ENCODE measurements around the gene PDE8A.
A peak's percentile ranks its signal among the peaks of the same experiment; 100 is the strongest.

Gene PDE8A

GRCh38 chr15:85125056-85125661 lies 143.5 kb downstream of the PDE8A start:
- peak; percentile 55 for DNase-seq (ENCODE audit: low spot score)

DNA sequence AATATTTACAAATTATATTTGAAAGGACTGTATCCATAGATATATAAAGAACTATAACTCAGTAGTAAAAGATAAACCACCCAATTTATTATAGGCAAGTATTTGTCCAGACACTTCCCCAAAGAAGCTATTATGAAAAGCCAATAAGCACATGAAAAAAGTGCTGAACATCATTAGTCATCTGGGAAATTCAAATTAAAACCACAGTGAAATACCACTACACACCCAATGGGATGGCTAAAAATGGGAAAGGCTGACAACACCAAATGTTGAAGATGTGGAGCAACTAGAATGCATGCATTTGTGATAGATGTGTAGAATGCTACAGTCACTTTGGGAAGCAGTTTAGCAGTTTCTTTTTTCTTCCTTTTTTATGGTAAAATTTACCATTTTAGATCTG lies 147.0 kb downstream of the PDE8A start:
- no peak for DNase-seq (ENCODE audit: low spot score)

DNA sequence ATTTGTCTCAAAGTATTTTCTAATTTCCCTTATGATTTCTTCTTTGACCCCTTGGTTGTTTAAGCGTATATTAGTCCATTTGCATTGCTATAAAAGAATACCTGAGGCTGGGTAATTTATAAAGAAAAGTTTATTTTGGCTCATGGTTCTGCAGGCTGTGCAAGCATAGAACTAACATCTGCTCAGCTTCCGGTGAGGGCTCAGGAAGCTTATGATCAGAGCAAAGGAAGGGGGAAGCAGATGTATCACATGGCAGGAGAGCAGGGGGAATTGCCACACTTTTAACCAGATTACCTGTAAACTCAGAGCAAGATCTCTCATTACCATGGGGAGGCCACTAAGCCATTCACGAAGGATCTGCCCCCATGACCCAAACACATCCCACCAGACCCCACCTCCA lies 148.2 kb downstream of the PDE8A start:
- DNase-seq (ENCODE audit: low spot score): no peak

DNA sequence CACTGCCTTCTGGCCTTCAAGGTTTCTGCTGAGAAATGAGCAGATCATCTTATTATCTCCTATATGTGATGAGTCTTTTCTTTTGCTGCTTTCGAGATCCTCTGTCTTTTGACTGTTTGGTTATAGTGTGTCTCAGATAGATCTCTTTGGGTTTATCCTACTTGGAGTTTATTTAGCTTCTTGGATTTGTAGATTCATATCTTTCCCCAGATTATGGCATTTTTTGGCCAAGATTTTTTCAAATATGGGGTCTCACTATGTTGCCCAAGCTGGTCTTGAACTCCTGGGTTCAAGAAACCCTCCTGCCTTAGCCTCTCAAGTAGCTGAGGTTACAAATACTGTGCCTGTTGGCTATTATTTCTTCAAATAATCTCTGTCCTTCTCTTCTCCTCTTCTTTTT lies 150.3 kb downstream of the PDE8A start:
- no peak for DNase-seq (ENCODE audit: low spot score)

- no peak for DNase-seq (ENCODE audit: low spot score)
Observed at GRCh38 chr15:85133709-85134108, 152.1 kb downstream of the PDE8A start.

- DNase-seq (ENCODE audit: low spot score): no peak
Observed at GRCh38 chr15:85137489-85138168, 156.0 kb downstream of the PDE8A start.

- no peak for DNase-seq (ENCODE audit: low spot score)
Observed at GRCh38 chr15:85139391-85139790, 157.7 kb downstream of the PDE8A start.

DNA sequence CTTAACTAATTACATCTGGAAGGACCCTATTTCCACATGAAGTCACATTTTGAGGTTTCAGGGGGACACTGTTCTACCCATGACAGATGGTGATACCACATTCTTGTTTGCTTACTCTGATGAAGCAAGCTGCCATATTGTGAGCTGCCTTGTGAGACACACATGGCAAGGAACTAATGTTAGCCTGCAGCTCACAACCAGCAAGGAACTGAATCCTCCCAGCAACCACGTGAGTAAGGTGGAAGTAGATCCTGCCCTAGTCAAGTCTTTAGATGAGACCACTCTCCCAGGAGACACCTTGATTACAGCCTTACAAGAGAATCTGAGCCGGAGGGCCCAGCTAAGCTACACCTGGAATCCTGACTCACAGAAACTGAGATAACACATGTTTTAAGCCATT lies 160.1 kb downstream of the PDE8A start:
- DNase-seq (ENCODE audit: low spot score): no peak

GRCh38 chr15:85142312-85142711 lies 160.7 kb downstream of the PDE8A start:
- no peak for DNase-seq (ENCODE audit: low spot score)

GRCh38 chr15:85149465-85150129 lies 167.9 kb downstream of the PDE8A start:
- no peak for DNase-seq (ENCODE audit: low spot score)

GRCh38 chr15:85150130-85150480 lies 168.4 kb downstream of the PDE8A start:
- DNase-seq (ENCODE audit: low spot score): no peak

- DNase-seq (ENCODE audit: low spot score): no peak
Observed at GRCh38 chr15:85151145-85151544, 169.5 kb downstream of the PDE8A start.

DNA sequence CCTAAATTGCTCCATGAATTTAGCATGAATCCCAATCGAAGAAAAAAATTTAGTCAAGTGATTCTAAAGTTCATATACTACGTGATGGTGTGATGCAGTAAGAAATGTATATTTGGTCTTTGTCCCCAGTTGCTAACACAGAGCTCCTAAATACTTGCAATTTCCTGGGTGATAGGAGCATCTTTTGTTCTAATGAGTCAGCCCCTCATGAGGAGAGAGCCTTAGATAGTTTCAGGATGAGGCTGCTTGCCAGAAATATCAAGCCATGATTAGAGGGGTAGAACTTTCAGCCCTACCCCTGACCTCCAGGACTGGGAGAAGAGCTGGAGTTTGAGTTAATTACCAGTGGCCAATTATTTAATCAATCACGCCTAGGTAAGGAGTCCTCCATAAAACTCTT lies 170.2 kb downstream of the PDE8A start:
- DNase-seq (ENCODE audit: low spot score): no peak

DNA sequence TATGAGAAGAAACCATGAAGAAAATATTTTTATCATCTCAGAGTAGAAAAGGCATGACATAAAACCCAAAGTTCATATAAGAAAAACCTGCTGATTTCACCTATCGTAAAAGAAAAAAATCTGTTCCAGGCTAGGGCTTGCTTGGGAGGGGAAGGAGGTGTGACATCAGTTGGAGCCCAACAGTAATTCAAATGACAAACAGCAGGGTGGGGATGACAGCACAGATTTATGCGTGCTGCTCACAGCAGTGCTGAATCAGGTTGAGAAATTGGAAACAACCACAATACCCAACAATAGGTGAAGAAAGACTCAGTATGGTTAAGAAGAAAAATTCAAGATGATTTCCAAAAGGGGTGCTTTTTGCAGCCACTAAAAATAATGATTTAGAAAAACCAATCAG lies 172.4 kb downstream of the PDE8A start:
- DNase-seq (ENCODE audit: low spot score): no peak

GRCh38 chr15:85155360-85155759 lies 173.7 kb downstream of the PDE8A start:
- DNase-seq (ENCODE audit: low spot score): no peak

DNA sequence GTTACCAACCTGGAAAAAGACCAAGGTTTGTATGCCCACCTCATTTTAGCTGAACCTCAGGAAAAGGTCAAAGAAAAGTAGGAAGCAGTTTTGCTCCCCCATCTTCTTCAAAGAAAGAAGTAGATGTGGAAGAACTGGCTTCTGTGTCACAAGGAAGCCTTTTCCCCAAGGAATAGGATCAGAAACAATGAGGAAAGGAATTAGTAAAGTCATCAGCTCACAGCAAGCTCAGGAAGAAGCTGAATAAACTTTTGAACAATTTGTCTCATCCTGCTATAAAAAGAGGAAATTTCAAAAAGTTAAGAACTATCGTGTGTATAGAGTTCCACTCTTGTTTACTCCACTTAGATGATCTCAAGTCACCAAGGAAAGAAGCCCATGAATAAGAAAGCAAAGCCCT lies 174.2 kb downstream of the PDE8A start:
- DNase-seq (ENCODE audit: low spot score): no peak

- DNase-seq (ENCODE audit: low spot score): no peak
Observed at GRCh38 chr15:85157344-85157743, 175.7 kb downstream of the PDE8A start.

DNA sequence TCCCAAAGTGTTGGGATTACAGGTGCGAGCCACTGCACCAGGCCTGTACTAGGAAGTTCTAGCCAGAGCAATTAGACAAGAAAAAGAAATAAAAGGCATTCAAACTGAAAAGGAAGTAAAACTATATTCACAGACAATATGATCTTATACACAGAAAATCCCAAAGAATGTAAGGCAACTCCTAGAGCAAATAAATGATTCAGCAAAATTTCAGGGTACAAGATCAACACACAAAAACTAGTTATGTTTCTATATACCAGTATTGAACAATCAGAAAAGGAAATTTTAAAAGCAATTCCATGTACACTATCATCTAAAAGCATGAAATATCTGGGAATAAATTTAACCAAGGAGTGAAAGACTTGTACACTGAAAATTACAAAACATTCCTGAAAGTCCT lies 180.6 kb downstream of the PDE8A start:
- no peak for DNase-seq (ENCODE audit: low spot score)

GRCh38 chr15:85164841-85165466 lies 183.3 kb downstream of the PDE8A start:
- no peak for DNase-seq (ENCODE audit: low spot score)

GRCh38 chr15:85167568-85167967 lies 185.9 kb downstream of the PDE8A start:
- DNase-seq (ENCODE audit: low spot score): no peak

DNA sequence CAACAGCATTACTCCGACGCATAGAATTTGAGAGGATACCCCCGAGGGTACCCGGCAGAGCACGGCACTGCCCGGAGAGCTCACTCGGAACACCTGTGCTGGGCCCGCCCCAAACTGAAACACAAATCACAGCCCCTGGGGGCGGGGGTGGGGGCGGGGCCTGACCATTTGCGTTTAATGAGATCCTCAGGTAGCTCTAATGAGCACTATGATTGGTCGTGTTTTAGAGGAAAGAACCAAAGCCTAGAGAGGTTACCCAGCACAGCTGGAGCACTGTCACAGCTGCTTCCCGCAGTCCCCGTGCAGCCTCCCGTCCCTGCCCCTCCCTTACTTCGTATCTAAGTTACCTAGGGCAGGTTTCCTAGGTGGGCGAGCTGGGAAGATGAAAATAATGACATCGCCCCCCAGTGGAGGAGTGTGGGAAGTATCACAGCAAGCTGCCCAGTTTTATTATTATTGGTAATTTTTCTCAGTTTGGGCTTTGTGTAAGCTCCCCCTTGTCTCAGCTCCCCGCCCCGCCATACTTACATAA lies 187.1 kb downstream of the PDE8A start:
- peak; percentile 28 for DNase-seq (ENCODE audit: low spot score)

DNA sequence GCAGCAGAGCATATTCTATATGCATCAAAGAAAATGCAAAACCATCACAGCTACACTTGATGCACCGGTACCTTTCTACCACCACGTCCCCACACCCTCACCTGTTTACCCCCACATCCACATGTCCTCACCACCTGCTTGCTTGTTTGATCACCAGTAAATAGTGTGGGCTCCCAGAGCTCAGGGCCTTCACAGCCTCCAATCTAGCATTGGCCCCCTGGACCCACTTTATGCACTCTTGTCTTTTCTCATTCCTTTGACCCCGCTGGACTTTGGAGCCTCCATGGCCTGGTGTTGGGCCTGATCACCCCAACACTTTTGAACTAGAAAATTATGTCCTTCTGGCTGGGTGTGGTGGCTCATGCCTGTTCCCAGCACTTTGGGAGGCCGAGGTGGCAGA lies 190.1 kb downstream of the PDE8A start:
- no peak for DNase-seq (ENCODE audit: low spot score)
